Neural progenitor cell (in vitro differentiated cells): ENCODE data around the gene DSCAML1.

ENCODE experiments used
- CTCF ChIP-seq: fragments of 200-600 bp; sonication (generic); IDR thresholded peaks from 2 replicates; pipeline ENCODE4 v1.5.1; 2017; ENCODE audit warnings: antibody characterized with exemption, mild to moderate bottlenecking
- EZH2 ChIP-seq: fragments of 200-600 bp; sonication (generic); IDR thresholded peaks from 2 replicates; pipeline ENCODE4 v1.6.1; 2017; ENCODE audit warnings: antibody characterized with exemption, mild to moderate bottlenecking, moderate library complexity

DNA sequence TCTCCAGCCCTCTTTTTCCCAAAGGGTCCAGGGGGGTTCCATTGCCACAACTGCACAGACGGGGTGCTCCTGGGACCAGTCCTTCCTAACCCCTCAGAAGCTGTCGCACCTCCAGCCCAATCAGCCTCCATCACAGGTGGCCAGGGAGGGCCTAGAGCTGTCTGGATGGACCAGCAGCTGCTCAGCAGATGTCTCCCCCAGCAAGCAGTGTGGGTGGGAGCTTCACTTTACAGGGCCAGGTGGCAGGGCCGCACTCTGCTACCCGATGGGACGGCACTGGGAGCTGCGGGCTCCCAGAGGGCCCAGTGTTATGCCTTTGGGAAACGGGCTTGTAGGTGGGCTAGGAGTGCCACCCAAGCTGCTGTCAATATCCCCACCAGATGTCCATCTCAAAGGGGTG is 120.5 kb downstream of the DSCAML1 start:
- no peak for TF ChIP-seq CTCF
- TF ChIP-seq EZH2 = no peak
